NCI-H146 (cell line): ENCODE measurements around the gene FKBP2.

Source experiments
- DNase-seq: peaks from one replicate; lab custom pipeline; 2025; lab: John Stamatoyannopoulos, UW

Gene FKBP2

GRCh38 chr11:64264371-64264852 lies 23.5 kb downstream of the FKBP2 start:
- DNase-seq, result no peak

GRCh38 chr11:64265176-64266160 lies 24.6 kb downstream of the FKBP2 start:
- peak; percentile 84 for DNase-seq

GRCh38 chr11:64266339-64266738 lies 25.4 kb downstream of the FKBP2 start:
- no peak for DNase-seq

GRCh38 chr11:64267207-64267945 lies 26.5 kb downstream of the FKBP2 start:
- DNase-seq, result no peak

- DNase-seq, result peak; percentile 74
These were observed 27.4 kb downstream of the FKBP2 start for GRCh38 chr11:64268025-64268892.

GRCh38 chr11:64268893-64269539 lies 28.1 kb downstream of the FKBP2 start:
- peak; percentile 46 for DNase-seq

GRCh38 chr11:64269540-64270220 lies 28.8 kb downstream of the FKBP2 start:
- DNase-seq, result peak; percentile 100

GRCh38 chr11:64275031-64275800 lies 34.3 kb downstream of the FKBP2 start:
- DNase-seq, result no peak

- no peak for DNase-seq
These were observed 34.9 kb downstream of the FKBP2 start for GRCh38 chr11:64275841-64276240.

GRCh38 chr11:64276653-64277431 lies 35.9 kb downstream of the FKBP2 start:
- no peak for DNase-seq

GRCh38 chr11:64278576-64279190 lies 37.8 kb downstream of the FKBP2 start:
- DNase-seq, result no peak

GRCh38 chr11:64281957-64282770 lies 41.3 kb downstream of the FKBP2 start:
- DNase-seq, result no peak

- DNase-seq, result no peak
These were observed 42.2 kb downstream of the FKBP2 start for GRCh38 chr11:64283092-64283491.

- DNase-seq, result peak; percentile 93
These were observed 43.4 kb downstream of the FKBP2 start, which contains the start of gene BAD for GRCh38 chr11:64284048-64284961. Gene BAD (minus strand): TSS chr11:64284665. CDS start chr11:64284368, 297 bp downstream.

GRCh38 chr11:64284962-64285884 lies 44.3 kb downstream of the FKBP2 start, which contains the start of gene GPR137:
Gene GPR137 (plus strand): TSS chr11:64285848. CDS start chr11:64286525, 677 bp downstream.
- DNase-seq, result peak; percentile 88
